Neural cell (in vitro differentiated cells): ENCODE data around the gene XIRP2. TPM values are rescaled to one million over a fixed set of nuclear protein-coding genes. Genes with fewer than 3 reads are reported as not detected.

ENCODE experiments used
- H2AFZ ChIP-seq: fragments of 200-600, 300-800 bp; sonication (generic), shearing (Covaris generic); 2 replicates; pipeline ENCODE4 v1.6.0; 2014; ENCODE audit warnings: low read depth, mild to moderate bottlenecking, antibody characterized with exemption, low read length, moderate library complexity
- H3F3A ChIP-seq: fragments of 200-600 bp; shearing (Covaris generic); 2 replicates; pipeline ENCODE4 v1.6.1; 2016; ENCODE audit warnings: mild to moderate bottlenecking, moderate library complexity, mixed read lengths, antibody characterized with exemption, low read length; ENCODE audit not compliant: insufficient read depth, poor library complexity, severe bottlenecking
- H3K27ac ChIP-seq: fragments of 200-600, 300-800 bp; sonication (generic), shearing (Covaris generic); 2 replicates; pipeline ENCODE4 v1.5.1; 2014; ENCODE audit warnings: mild to moderate bottlenecking, low read length, moderate library complexity
- H3K27me3 ChIP-seq: fragments of 300-800, 200-600 bp; sonication (generic), shearing (Covaris generic); 2 replicates; pipeline ENCODE4 v1.6.0; 2014; ENCODE audit warnings: mild to moderate bottlenecking, low read depth, low read length, moderate library complexity; ENCODE audit not compliant: insufficient read depth
- H3K36me3 ChIP-seq: fragments of 300-800, 200-600 bp; sonication (generic), shearing (Covaris generic); 2 replicates; pipeline ENCODE4 v1.5.1; 2014; ENCODE audit warnings: mild to moderate bottlenecking, antibody characterized with exemption, low read length, moderate library complexity; ENCODE audit not compliant: insufficient read depth
- H3K4me2 ChIP-seq: fragments of 300-800, 200-600 bp; sonication (generic), shearing (Covaris generic); 2 replicates; pipeline ENCODE4 v1.6.0; 2014; ENCODE audit warnings: mild to moderate bottlenecking, low read length
- H3K4me3 ChIP-seq: fragments of 300-800, 200-600 bp; sonication (generic), shearing (Covaris generic); 2 replicates; pipeline ENCODE4 v1.5.1; 2014; ENCODE audit warnings: mild to moderate bottlenecking, low read length, moderate library complexity
- H3K79me2 ChIP-seq: fragments of 200-600 bp; shearing (Covaris generic); replicated peaks from 2 replicates; pipeline ENCODE4 v1.6.0; 2014; ENCODE audit warnings: mild to moderate bottlenecking, low read length, moderate library complexity; ENCODE audit not compliant: insufficient read depth
- H3K9ac ChIP-seq: fragments of 300-800, 200-600 bp; sonication (generic), shearing (Covaris generic); 2 replicates; pipeline ENCODE4 v1.6.1; 2016; ENCODE audit warnings: mild to moderate bottlenecking, low read length, mixed read lengths
- H3K9me2 ChIP-seq: fragments of 200-600 bp; shearing (Covaris generic); 2 replicates; pipeline ENCODE4 v1.6.1; 2016; ENCODE audit warnings: mild to moderate bottlenecking, low read length, mixed read lengths; ENCODE audit not compliant: insufficient read depth
- H3K9me3 ChIP-seq: fragments of 200-600, 300-800 bp; sonication (generic), shearing (Covaris generic); 2 replicates; pipeline ENCODE4 v1.6.1; 2016; ENCODE audit warnings: mild to moderate bottlenecking, mixed run types, low read length, moderate library complexity, mixed read lengths
- H4K20me1 ChIP-seq: fragments of 200-600 bp; shearing (Covaris generic); 2 replicates; pipeline ENCODE4 v1.6.1; 2016; ENCODE audit warnings: mild to moderate bottlenecking, mixed run types; ENCODE audit not compliant: insufficient read depth
- CTCF ChIP-seq: fragments of 450-650 bp; IDR thresholded peaks from 2 replicates; pipeline ENCODE4 v1.5.1; 2014; ENCODE audit warnings: antibody characterized with exemption, mild to moderate bottlenecking, moderate library complexity; ENCODE audit not compliant: poor library complexity, severe bottlenecking
- EP300 ChIP-seq: fragments of 450-650 bp; conservative IDR thresholded peaks from 2 replicates; pipeline ENCODE4 v1.6.1; 2014; ENCODE audit warnings: antibody characterized with exemption, mild to moderate bottlenecking, moderate library complexity; ENCODE audit not compliant: poor library complexity, severe bottlenecking
- EZH2 ChIP-seq: fragments of 200-600, 300-800 bp; shearing (Covaris generic), sonication (generic); IDR thresholded peaks from 2 replicates; pipeline ENCODE4 v1.6.1; 2014; ENCODE audit warnings: antibody characterized with exemption, low read length, borderline replicate concordance, mild to moderate bottlenecking; ENCODE audit not compliant: insufficient read depth, poor library complexity, severe bottlenecking
- MXI1 ChIP-seq: fragments of 450-650 bp; conservative IDR thresholded peaks from 2 replicates; pipeline ENCODE4 v1.6.1; 2014; ENCODE audit warnings: antibody characterized with exemption, mild to moderate bottlenecking; ENCODE audit not compliant: poor library complexity, severe bottlenecking
- POLR2AphosphoS5 ChIP-seq: IDR thresholded peaks from 2 replicates; pipeline ENCODE4 v1.6.1; 2012
- RAD21 ChIP-seq: fragments of 450-650 bp; conservative IDR thresholded peaks from 2 replicates; pipeline ENCODE4 v1.6.1; 2014; ENCODE audit warnings: antibody characterized with exemption, mild to moderate bottlenecking, moderate library complexity
- REST ChIP-seq: IDR thresholded peaks from 2 replicates; pipeline ENCODE4 v1.6.1; 2012; ENCODE audit warnings: borderline replicate concordance
- SMC3 ChIP-seq: fragments of 450-650 bp; conservative IDR thresholded peaks from 2 replicates; pipeline ENCODE4 v1.6.1; 2014; ENCODE audit warnings: antibody characterized with exemption, mild to moderate bottlenecking, moderate library complexity; ENCODE audit not compliant: poor library complexity
- TAF1 ChIP-seq: IDR thresholded peaks from 2 replicates; pipeline ENCODE4 v1.6.1; 2012; ENCODE audit warnings: low read depth
- polyA plus RNA-seq: library from polyadenylated mRNA; depleted of rRNA; stranded (reverse); fragments of >200 nt; gene quantifications from 2 replicates; pipeline ENCODE4 v1.2.3, GENCODE V29; 2014

Gene XIRP2
- polyA plus RNA-seq, 1 donor from 2014 or later = not detected

GRCh38 chr2:166870346-166870745 lies 17.9 kb upstream of the XIRP2 start:
- H3K4me3 ChIP-seq = no peak overlapping the region
- no peak overlapping the region for H3K9ac ChIP-seq
- TF ChIP-seq CTCF (no peak), EP300 (no peak), RAD21 (no peak), REST (no peak), EZH2 (no peak), TAF1 (no peak), SMC3 (no peak), POLR2AphosphoS5 (no peak), MXI1 (no peak)
- no peaks in the 10 kb centered on the region for H3K27me3 ChIP-seq
- H3F3A ChIP-seq = no peaks in the 10 kb centered on the region
- H3K79me2 ChIP-seq = no peaks in the 10 kb centered on the region
- H2AFZ ChIP-seq = no peak overlapping the region
- no peak overlapping the region for H3K4me2 ChIP-seq
- no peaks in the 10 kb centered on the region for H3K9me3 ChIP-seq
- H4K20me1 ChIP-seq = no peaks in the 10 kb centered on the region
- no peaks in the 10 kb centered on the region for H3K9me2 ChIP-seq
- no peak overlapping the region for H3K27ac ChIP-seq
- H3K36me3 ChIP-seq = no peaks in the 10 kb centered on the region

GRCh38 chr2:166881177-166881576 lies 7.1 kb upstream of the XIRP2 start:
- TF ChIP-seq EZH2 (no peak), MXI1 (no peak), SMC3 (no peak), CTCF (no peak), TAF1 (no peak), EP300 (no peak), POLR2AphosphoS5 (no peak), REST (no peak), RAD21 (no peak)
- Histone ChIP-seq H2AFZ (no peak overlapping the region), H3K27ac (no peak overlapping the region), H3K4me2 (no peak overlapping the region), H4K20me1 (no peaks in the 10 kb centered on the region), H3K27me3 (no peaks in the 10 kb centered on the region), H3K9me2 (no peaks in the 10 kb centered on the region), H3K36me3 (no peaks in the 10 kb centered on the region), H3K9me3 (no peaks in the 10 kb centered on the region), H3K9ac (no peak overlapping the region), H3K79me2 (no peaks in the 10 kb centered on the region), H3F3A (no peaks in the 10 kb centered on the region), H3K4me3 (no peak overlapping the region)
